ENCODE results near the gene ACSS2. TPM values are rescaled to one million over a fixed set of nuclear protein-coding genes. Genes with fewer than 3 reads are reported as not detected.

Gene ACSS2
- total and polyA plus RNA-seq, 8 donors = 50.4 to 152 (median 58.7) TPM

- H3K4me1 ChIP-seq = no peaks in the 10 kb centered on the region
- H3K36me3 ChIP-seq = peaks cover 0 to 72% of the 10 kb centered on the region in 2 donors
- no peak for DNase-seq
- H3K9me3 ChIP-seq = no peaks in the 10 kb centered on the region
- no peak for TF ChIP-seq CTCF (IDR thresholded peaks at IDR 0.05)
- H3K27me3 ChIP-seq = no peaks in the 10 kb centered on the region
- no peak for ATAC-seq
- no peak overlapping the region for H3K4me3 ChIP-seq
- intact Hi-C loops (cut with DNase I) = no loop called here
- no peak overlapping the region for H3K27ac ChIP-seq
Observed at GRCh38 chr20:34947336-34947735, 70.9 kb downstream of the ACSS2 start.

- H3K4me1 ChIP-seq = no peaks in the 10 kb centered on the region
- intact Hi-C loops (cut with DNase I) = no loop called here
- ATAC-seq (no peak), DNase-seq (no peak)
- peaks cover 0 to 65% of the 10 kb centered on the region in 2 donors for H3K36me3 ChIP-seq
- TF ChIP-seq CTCF (IDR thresholded peaks at IDR 0.05) = no peak
- no peak overlapping the region for H3K4me3 ChIP-seq
- H3K9me3 ChIP-seq = no peaks in the 10 kb centered on the region
- no peaks in the 10 kb centered on the region for H3K27me3 ChIP-seq
- no peak overlapping the region for H3K27ac ChIP-seq
Observed at GRCh38 chr20:34948030-34948429, 71.6 kb downstream of the ACSS2 start.

- intact Hi-C loops (cut with DNase I) = no loop called here
- Histone ChIP-seq H3K4me3 (no peak overlapping the region), H3K27me3 (no peaks in the 10 kb centered on the region), H3K4me1 (peaks cover 0 to 6% of the 10 kb centered on the region in 2 donors), H3K36me3 (peaks cover 0 to 56% of the 10 kb centered on the region in 2 donors), H3K27ac (no peak overlapping the region), H3K9me3 (no peaks in the 10 kb centered on the region)
- DNase-seq = no peak
- no peak for ATAC-seq
- TF ChIP-seq CTCF (IDR thresholded peaks at IDR 0.05) = no peak
Observed at GRCh38 chr20:34949120-34949519, 72.7 kb downstream of the ACSS2 start.

GRCh38 chr20:34951252-34951651, 74.8 kb downstream of the ACSS2 start:
- Histone ChIP-seq H3K9me3 (no peaks in the 10 kb centered on the region), H3K36me3 (peaks cover 0 to 35% of the 10 kb centered on the region in 2 donors), H3K27me3 (no peaks in the 10 kb centered on the region), H3K4me3 (no peak overlapping the region), H3K27ac (no peak overlapping the region), H3K4me1 (peaks cover 5 to 20% of the 10 kb centered on the region in 2 donors)
- TF ChIP-seq CTCF (IDR thresholded peaks at IDR 0.05) = no peak
- no peak for DNase-seq
- intact Hi-C loops (cut with DNase I) = no loop called here
- no peak for ATAC-seq

- no peak for DNase-seq
- no peak overlapping the region for H3K27ac ChIP-seq
- no peak for TF ChIP-seq CTCF (IDR thresholded peaks at IDR 0.05)
- no peaks in the 10 kb centered on the region for H3K27me3 ChIP-seq
- no peaks in the 10 kb centered on the region for H3K9me3 ChIP-seq
- H3K36me3 ChIP-seq = peaks cover 0 to 31% of the 10 kb centered on the region in 2 donors
- H3K4me1 ChIP-seq = peaks cover 5 to 21% of the 10 kb centered on the region in 2 donors
- ATAC-seq = no peak
- intact Hi-C loops (cut with DNase I) = no loop called here
- H3K4me3 ChIP-seq = no peak overlapping the region
Observed at GRCh38 chr20:34951652-34952051, 75.2 kb downstream of the ACSS2 start.

Data from left lung (tissue), 10 donors.